ENCODE data around the gene PTGR2. TPM values are rescaled to one million over a fixed set of nuclear protein-coding genes. Genes with fewer than 3 reads are reported as not detected.

The PTGR2 gene
- total RNA-seq, 4 donors from 2014 or later: 16.3 to 43.3 (median 27.3) TPM

- Histone ChIP-seq H3K27ac (no peak overlapping the region), H3K27me3 (no peaks in the 10 kb centered on the region), H3K4me3 (replicated peaks in 1 of 3) (no peak overlapping the region), H3K36me3 (no peaks in the 10 kb centered on the region), H3K4me1 (no peaks in the 10 kb centered on the region), H3K9me3 (no peaks in the 10 kb centered on the region)
- DNase-seq: no peak
- 93 to 98% methylated on average over 1 of the region's 1 CpG for WGBS, 2 donors
- intact Hi-C loops (cut with DNase I): no loop called here
- TF ChIP-seq POLR2A (IDR thresholded peaks at IDR 0.05) (no peak), CTCF (IDR thresholded peaks at IDR 0.05) (no peak)
Observed at GRCh38 chr14:73842201-73842600, 9.4 kb upstream of the PTGR2 start.

GRCh38 chr14:73842851-73843250, 8.8 kb upstream of the PTGR2 start:
- DNase-seq: no peak
- no peaks in the 10 kb centered on the region for H3K27me3 ChIP-seq
- no peak for TF ChIP-seq POLR2A (IDR thresholded peaks at IDR 0.05)
- no peak for TF ChIP-seq CTCF (IDR thresholded peaks at IDR 0.05)
- no peaks in the 10 kb centered on the region for H3K9me3 ChIP-seq
- no peak overlapping the region for H3K27ac ChIP-seq
- no peaks in the 10 kb centered on the region for H3K4me1 ChIP-seq
- WGBS, 2 donors: 43 to 57% methylated on average over 2 of the region's 2 CpGs
- no peaks in the 10 kb centered on the region for H3K36me3 ChIP-seq
- no peak overlapping the region for H3K4me3 ChIP-seq (replicated peaks in 1 of 3)
- intact Hi-C loops (cut with DNase I): no loop called here

GRCh38 chr14:73843296-73843695, 8.3 kb upstream of the PTGR2 start:
- 50 to 94% methylated on average over 2 of the region's 2 CpGs for WGBS, 2 donors
- no peaks in the 10 kb centered on the region for H3K36me3 ChIP-seq
- no peaks in the 10 kb centered on the region for H3K9me3 ChIP-seq
- intact Hi-C loops (cut with DNase I): no loop called here
- H3K27me3 ChIP-seq: no peaks in the 10 kb centered on the region
- TF ChIP-seq CTCF (IDR thresholded peaks at IDR 0.05) (no peak), POLR2A (IDR thresholded peaks at IDR 0.05) (no peak)
- H3K4me3 ChIP-seq (replicated peaks in 1 of 3): no peak overlapping the region
- no peaks in the 10 kb centered on the region for H3K4me1 ChIP-seq
- DNase-seq: no peak
- no peak overlapping the region for H3K27ac ChIP-seq

GRCh38 chr14:73846947-73847346, 4.7 kb upstream of the PTGR2 start:
- TF ChIP-seq CTCF (IDR thresholded peaks at IDR 0.05): no peak
- no peak for TF ChIP-seq POLR2A (IDR thresholded peaks at IDR 0.05)
- DNase-seq: no peak
- no peaks in the 10 kb centered on the region for H3K27me3 ChIP-seq
- no peaks in the 10 kb centered on the region for H3K9me3 ChIP-seq
- H3K4me1 ChIP-seq: peaks cover 7 to 11% of the 10 kb centered on the region in 2 donors
- H3K27ac ChIP-seq: no peak overlapping the region
- H3K4me3 ChIP-seq (replicated peaks in 1 of 3): no peak overlapping the region
- 74 to 84% methylated on average over 4 of the region's 4 CpGs for WGBS, 2 donors
- intact Hi-C loops (cut with DNase I): no loop called here
- no peaks in the 10 kb centered on the region for H3K36me3 ChIP-seq

- Histone ChIP-seq H3K9me3 (no peaks in the 10 kb centered on the region), H3K36me3 (no peaks in the 10 kb centered on the region), H3K4me1 (peaks cover 11 to 17% of the 10 kb centered on the region in 2 donors), H3K4me3 (replicated peaks in 1 of 3) (peak overlapping the region in 2 of 3 donors; percentile 48 to 72), H3K27ac (peak overlapping the region; percentile 95 to 97 (median 95)), H3K27me3 (no peaks in the 10 kb centered on the region)
- WGBS, 2 donors: 47 to 50% methylated on average over 6 of the region's 6 CpGs
- TF ChIP-seq CTCF (IDR thresholded peaks at IDR 0.05) (no peak), POLR2A (IDR thresholded peaks at IDR 0.05) (no peak)
- intact Hi-C loops (cut with DNase I): no loop called here
- DNase-seq: no peak
Observed at GRCh38 chr14:73851000-73851399, 631 bp upstream of the PTGR2 start.

Data from thyroid gland (tissue), 4 donors.